Prostate gland (tissue), 2 donors: ENCODE data around the gene CAMK2N2. TPM values are rescaled to one million over a fixed set of nuclear protein-coding genes. Genes with fewer than 3 reads are reported as not detected.
A peak's percentile ranks its signal among the peaks of the same experiment; 100 is the strongest.

Experiments
- DNase-seq: peaks from one replicate; pipeline ENCODE4 v3.0.0-alpha.2; 2019; ENCODE audit warnings: low spot score
- H3K27ac ChIP-seq, 2 donors: fragments of 200-600 bp; sonication (generic); 2 replicates each; pipeline ENCODE4 v1.5.1; 2017 to 2019
- H3K27me3 ChIP-seq: fragments of 200-600 bp; sonication (generic); replicated peaks from 2 replicates; pipeline ENCODE4 v1.5.1; 2019; ENCODE audit not compliant: insufficient read depth
- H3K36me3 ChIP-seq, 2 donors: fragments of 200-600 bp; sonication (generic); 1 replicate in 1 of 2; 2 replicates in 1 of 2; pipeline versions ENCODE4 v1.5.1 to v1.8.1; 2017 to 2019
- H3K4me1 ChIP-seq: fragments of 200-600 bp; sonication (generic); replicated peaks from 2 replicates; pipeline ENCODE4 v1.5.1; 2019
- H3K4me3 ChIP-seq, 2 donors: fragments of 200-600 bp; sonication (generic); 2 replicates each; pipeline ENCODE4 v1.5.1; 2017 to 2019
- H3K9me3 ChIP-seq: fragments of 200-600 bp; sonication (generic); 2 replicates; pipeline ENCODE4 v1.5.1; 2017
- CTCF ChIP-seq, 4 experiments: fragments of 200-600 bp in 2 of 4; fragments of 450-650 bp in 2 of 4; sonication (generic) in 2 of 4; IDR thresholded peaks; 1 replicate in 3 of 4; 2 replicates in 1 of 4; pipeline ENCODE4 v1.5.1; 2016 to 2019; ENCODE audit warnings: antibody characterized with exemption in 4 of 4, mild to moderate bottlenecking in 2 of 4, moderate library complexity in 2 of 4
- POLR2A ChIP-seq: fragments of 450-650 bp; IDR thresholded peaks from one replicate; pipeline ENCODE4 v1.6.1; 2016; ENCODE audit warnings: antibody characterized with exemption, mild to moderate bottlenecking
- POLR2AphosphoS5 ChIP-seq: sonication (generic); formaldehyde crosslinking; IDR thresholded peaks from one replicate; pipeline ENCODE4 v1.6.1; 2017; ENCODE audit warnings: antibody characterized with exemption
- WGBS: methylation state at CpG from one replicate; pipeline ENCODE4 v1.1.5; 2018; 5-methylcytosine and 5-hydroxymethylcytosine counted together
- intact Hi-C: fragments of 100-400 bp; cut with DNase I; formaldehyde crosslinking; loops from one replicate; pipeline ENCODE4 v1.14.2; 2022
- total RNA-seq, 2 donors: library from RNA; depleted of rRNA; stranded (reverse); fragments of >200 nt; gene quantifications; one replicate each; pipeline ENCODE4 v1.1.0, GENCODE V29; 2016

Gene CAMK2N2
- total RNA-seq, 2 donors from 2014 or later: 0.82 TPM; not detected in 1

GRCh38 chr3:184227481-184227935 lies 33.8 kb downstream of the CAMK2N2 start:
- H3K27me3 ChIP-seq: no peaks in the 10 kb centered on the region
- H3K9me3 ChIP-seq: no peaks in the 10 kb centered on the region
- H3K27ac ChIP-seq: no peak overlapping the region
- no peaks in the 10 kb centered on the region for H3K36me3 ChIP-seq
- H3K4me3 ChIP-seq: no peak overlapping the region
- WGBS: 55% methylated on average over 2 of the region's 2 CpGs
- TF ChIP-seq POLR2AphosphoS5 (no peak), POLR2A (no peak), CTCF (IDR thresholded peaks at IDR 0.05) (peak; percentile 35 to 57 (median 51))
- peaks cover 9% of the 10 kb centered on the region for H3K4me1 ChIP-seq
- DNase-seq: no peak
- intact Hi-C loops: no loop called here

- Histone ChIP-seq H3K9me3 (no peaks in the 10 kb centered on the region), H3K27me3 (no peaks in the 10 kb centered on the region), H3K4me1 (no peaks in the 10 kb centered on the region), H3K36me3 (no peaks in the 10 kb centered on the region), H3K4me3 (no peak overlapping the region), H3K27ac (no peak overlapping the region)
- TF ChIP-seq CTCF (IDR thresholded peaks at IDR 0.05): no peak
- no peak for TF ChIP-seq POLR2AphosphoS5
- no peak for TF ChIP-seq POLR2A
- intact Hi-C loops: no loop called here
- DNase-seq: no peak
- WGBS: 80% methylated on average over 3 of the region's 3 CpGs
These were observed 37.4 kb downstream of the CAMK2N2 start for GRCh38 chr3:184223946-184224345.

GRCh38 chr3:184222521-184222920 lies 38.8 kb downstream of the CAMK2N2 start:
- Histone ChIP-seq H3K4me3 (no peak overlapping the region), H3K27ac (no peak overlapping the region), H3K4me1 (no peaks in the 10 kb centered on the region), H3K27me3 (no peaks in the 10 kb centered on the region), H3K36me3 (no peaks in the 10 kb centered on the region), H3K9me3 (no peaks in the 10 kb centered on the region)
- no peak for TF ChIP-seq POLR2A
- TF ChIP-seq CTCF (IDR thresholded peaks at IDR 0.05): no peak
- no peak for TF ChIP-seq POLR2AphosphoS5
- intact Hi-C loops: no loop called here
- no peak for DNase-seq
- WGBS: 55% methylated on average over 3 of the region's 3 CpGs

- no peak for DNase-seq
- Histone ChIP-seq H3K36me3 (no peaks in the 10 kb centered on the region), H3K4me3 (no peak overlapping the region), H3K4me1 (no peaks in the 10 kb centered on the region), H3K27ac (no peak overlapping the region), H3K27me3 (no peaks in the 10 kb centered on the region), H3K9me3 (no peaks in the 10 kb centered on the region)
- TF ChIP-seq POLR2AphosphoS5: no peak
- TF ChIP-seq CTCF (IDR thresholded peaks at IDR 0.05): no peak
- TF ChIP-seq POLR2A: no peak
- intact Hi-C loops: no loop called here
- 42% methylated on average over 4 of the region's 4 CpGs for WGBS
These were observed 42.5 kb downstream of the CAMK2N2 start for GRCh38 chr3:184218814-184219213.

GRCh38 chr3:184211718-184212117 lies 49.6 kb downstream of the CAMK2N2 start:
- Histone ChIP-seq H3K4me1 (no peaks in the 10 kb centered on the region), H3K27me3 (no peaks in the 10 kb centered on the region), H3K4me3 (no peak overlapping the region), H3K9me3 (no peaks in the 10 kb centered on the region), H3K36me3 (no peaks in the 10 kb centered on the region), H3K27ac (no peak overlapping the region)
- intact Hi-C loops: no loop called here
- TF ChIP-seq POLR2A: no peak
- no peak for TF ChIP-seq POLR2AphosphoS5
- no peak for TF ChIP-seq CTCF (IDR thresholded peaks at IDR 0.05)
- DNase-seq: no peak
- WGBS: 45% methylated on average over 5 of the region's 5 CpGs
